Common myeloid progenitor, CD34-positive (primary cell): ENCODE results near the gene SHMT1.
"Not testable (repeated sequence)": the region's sequence is repeated elsewhere in the genome, so short reads cannot be mapped to it uniquely, and the experiment has no call there.

Experiments
- CTCF ChIA-PET: fragments of 350-600 bp; sonication (Branson Sonifier 250); formaldehyde crosslinking; loops from one replicate; lab custom pipeline; 2021; ENCODE audit warnings: antibody characterized with exemption; lab: Charles Lee
- POLR2A ChIA-PET: fragments of 350-600 bp; sonication (Branson Sonifier 250); formaldehyde crosslinking; loops from one replicate; lab custom pipeline; 2021; ENCODE audit warnings: antibody characterized with exemption; lab: Charles Lee
- DNase-seq, 3 donors: peaks; one replicate each; pipeline versions ENCODE4 v3.0.0 to v3.0.0-alpha.2; 2013
- H3K27ac ChIP-seq, 2 experiments: 1 replicate in 1 of 2; 2 replicates in 1 of 2; pipeline ENCODE4 v1.7.0; 2013; ENCODE audit warnings: inconsistent platforms in 2 of 2, low read length in 2 of 2, mild to moderate bottlenecking in 2 of 2, low read depth in 1 of 2, moderate library complexity in 1 of 2; ENCODE audit not compliant: severe bottlenecking in 2 of 2, insufficient read depth in 1 of 2, poor library complexity in 1 of 2
- H3K27me3 ChIP-seq, 5 experiments: replicated peaks in 2 of 5; 1 replicate in 3 of 5; 2 replicates in 2 of 5; pipeline versions ENCODE4 v1.6.1 to v1.7.0; 2013; ENCODE audit warnings: low read length in 4 of 5, mild to moderate bottlenecking in 2 of 5, moderate library complexity in 2 of 5, inconsistent platforms in 1 of 5; ENCODE audit not compliant: insufficient read depth in 5 of 5, control insufficient read depth in 4 of 5
- H3K36me3 ChIP-seq, 4 experiments: 1 replicate in 2 of 4; 2 replicates in 2 of 4; pipeline versions ENCODE4 v1.6.1 to v1.7.0; 2013; ENCODE audit warnings: low read length in 3 of 4, control low read depth in 1 of 4, mild to moderate bottlenecking in 1 of 4; ENCODE audit not compliant: control insufficient read depth in 4 of 4, insufficient read depth in 4 of 4
- H3K4me1 ChIP-seq, 4 experiments: 1 replicate in 3 of 4; 2 replicates in 1 of 4; pipeline versions ENCODE4 v1.6.1 to v1.7.1; 2013; ENCODE audit warnings: low read length in 3 of 4, mild to moderate bottlenecking in 3 of 4, control low read depth in 1 of 4, inconsistent platforms in 1 of 4, moderate library complexity in 1 of 4; ENCODE audit not compliant: control insufficient read depth in 4 of 4, insufficient read depth in 4 of 4; ENCODE audit errors: control extremely low read depth in 1 of 4
- H3K4me3 ChIP-seq, 7 experiments: 1 replicate in 4 of 7; 2 replicates in 3 of 7; pipeline versions ENCODE4 v1.5.1 to v1.7.0; 2013; ENCODE audit warnings: mild to moderate bottlenecking in 7 of 7, low read length in 6 of 7, moderate library complexity in 6 of 7, inconsistent platforms in 2 of 7, low read depth in 2 of 7, control low read depth in 1 of 7; ENCODE audit not compliant: insufficient read depth in 4 of 7, control insufficient read depth in 1 of 7; ENCODE audit errors: extremely low read depth in 1 of 7
- H3K9me3 ChIP-seq, 5 experiments: 1 replicate in 4 of 5; 2 replicates in 1 of 5; pipeline versions ENCODE4 v1.6.1 to v1.7.1; 2013; ENCODE audit warnings: low read length in 4 of 5, mild to moderate bottlenecking in 2 of 5, inconsistent platforms in 1 of 5, low read depth in 1 of 5, moderate library complexity in 1 of 5; ENCODE audit not compliant: control insufficient read depth in 4 of 5, insufficient read depth in 2 of 5; ENCODE audit errors: control extremely low read depth in 1 of 5
- WGBS: methylation state at CpG from one replicate; pipeline ENCODE4 v1.1.5; 2013; ENCODE audit not compliant: insufficient coverage; 5-methylcytosine and 5-hydroxymethylcytosine counted together

Gene SHMT1

GRCh38 chr17:18382441-18383078, 19.2 kb upstream of the SHMT1 start:
- no peaks in the 10 kb centered on the region for H3K36me3 ChIP-seq
- DNase-seq, result peak in 1 of 3 donors; percentile 27
- H3K9me3 ChIP-seq, result no peaks in the 10 kb centered on the region
- 61% methylated on average over 20 of the region's 36 CpGs for WGBS
- CTCF ChIA-PET, result interaction anchor here (0.9 kb wide), 1 partner anchor 9 kb away, joined by 3 read pairs; no protein-coding TSS in a partner anchor
- H3K4me3 ChIP-seq, result no peak overlapping the region
- H3K4me1 ChIP-seq, result peaks cover 0 to 11% (median 4%) of the 10 kb centered on the region in 4 experiments
- POLR2A ChIA-PET, result no interaction called here
- H3K27ac ChIP-seq, result no peak overlapping the region
- H3K27me3 ChIP-seq, result peaks cover 0 to 26% (median 0%) of the 10 kb centered on the region in 5 experiments

- Histone ChIP-seq H3K27ac (no peak overlapping the region), H3K36me3 (no peaks in the 10 kb centered on the region), H3K27me3 (peaks cover 0 to 26% (median 0%) of the 10 kb centered on the region in 5 experiments), H3K9me3 (no peaks in the 10 kb centered on the region), H3K4me1 (peaks cover 0 to 17% (median 10%) of the 10 kb centered on the region in 4 experiments), H3K4me3 (no peak overlapping the region)
- DNase-seq, result no peak
- WGBS, result 91% methylated on average over 3 of the region's 3 CpGs
- CTCF ChIA-PET, result interaction anchor here (0.9 kb wide), 1 partner anchor 8 kb away, joined by 3 read pairs; no protein-coding TSS in a partner anchor
- POLR2A ChIA-PET, result no interaction called here
These were observed 18.5 kb upstream of the SHMT1 start for GRCh38 chr17:18381953-18382245.

GRCh38 chr17:18381158-18381952, 18.0 kb upstream of the SHMT1 start:
- ChIA-PET CTCF (no interaction called here), POLR2A (no interaction called here)
- Histone ChIP-seq H3K36me3 (no peaks in the 10 kb centered on the region), H3K27me3 (peaks cover 0 to 26% (median 0%) of the 10 kb centered on the region in 5 experiments), H3K4me3 (no peak overlapping the region), H3K9me3 (no peaks in the 10 kb centered on the region), H3K27ac (no peak overlapping the region), H3K4me1 (peaks cover 0 to 17% (median 11%) of the 10 kb centered on the region in 4 experiments)
- 94% methylated on average over 22 of the region's 23 CpGs for WGBS
- DNase-seq, result no peak

- no peaks in the 10 kb centered on the region for H3K36me3 ChIP-seq
These were observed 17.3 kb upstream of the SHMT1 start for GRCh38 chr17:18380471-18381157.

GRCh38 chr17:18379246-18380146, 16.1 kb upstream of the SHMT1 start:
- WGBS, result 96% methylated on average over 15 of the region's 16 CpGs
- DNase-seq, result no peak
- H3K9me3 ChIP-seq, result peaks cover 0 to 3% (median 0%) of the 10 kb centered on the region in 5 experiments
- peaks cover 0 to 17% (median 11%) of the 10 kb centered on the region in 4 experiments for H3K4me1 ChIP-seq
- POLR2A ChIA-PET, result interaction anchor here (0.6 kb wide), 1 partner anchor 670 kb away, joined by 3 read pairs; no protein-coding TSS in a partner anchor
- H3K27ac ChIP-seq, result no peak overlapping the region
- H3K36me3 ChIP-seq, result no peaks in the 10 kb centered on the region
- H3K4me3 ChIP-seq, result no peak overlapping the region
- CTCF ChIA-PET, result no interaction called here
- peaks cover 0 to 26% (median 0%) of the 10 kb centered on the region in 5 experiments for H3K27me3 ChIP-seq

More at GRCh38 chr17:18380471-18381157, 17.3 kb upstream of the SHMT1 start:
- DNase-seq, result no peak
- peaks cover 0 to 17% (median 11%) of the 10 kb centered on the region in 4 experiments for H3K4me1 ChIP-seq
- H3K9me3 ChIP-seq, result no peaks in the 10 kb centered on the region
- WGBS, result 75% methylated on average over 8 of the region's 15 CpGs
- H3K27me3 ChIP-seq, result peaks cover 0 to 26% (median 0%) of the 10 kb centered on the region in 5 experiments
- ChIA-PET POLR2A (interaction anchor here (0.6 kb wide), 1 partner anchor 671 kb away, joined by 3 read pairs; no protein-coding TSS in a partner anchor), CTCF (no interaction called here)
- H3K4me3 ChIP-seq, result no peak overlapping the region
- no peak overlapping the region for H3K27ac ChIP-seq

DNA sequence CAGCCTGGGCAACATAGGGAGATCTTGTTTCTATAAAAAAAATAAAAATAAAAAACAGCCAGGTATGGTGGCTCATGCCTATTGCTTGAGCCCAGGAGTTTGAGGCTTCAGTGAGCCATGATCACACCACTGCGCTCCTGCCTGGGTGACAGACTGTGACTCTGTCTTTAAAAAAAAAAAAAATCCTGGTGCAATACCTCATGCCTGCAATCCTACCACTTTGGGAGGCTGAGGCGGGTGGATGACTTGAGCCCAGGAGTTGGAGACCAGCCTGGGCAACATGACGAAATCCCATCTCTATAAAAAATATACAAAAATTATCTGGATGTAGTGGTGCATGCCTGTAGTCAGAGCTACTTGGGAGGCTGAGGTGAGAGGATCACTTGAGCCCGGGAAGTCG, 15.3 kb upstream of the SHMT1 start:
- 100% methylated on average over 1 of the region's 5 CpGs for WGBS
- Histone ChIP-seq H3K27me3 (peaks cover 0 to 20% (median 0%) of the 10 kb centered on the region in 5 experiments), H3K4me1 (peaks cover 0 to 17% (median 11%) of the 10 kb centered on the region in 4 experiments)
- H3K9me3 ChIP-seq, DNase-seq, CTCF ChIA-PET, H3K27ac ChIP-seq, H3K4me3 ChIP-seq, H3K36me3 ChIP-seq, POLR2A ChIA-PET: not testable (repeated sequence)
